IMR-90 (cell line): Measurements from ENCODE around the gene FBH1. TPM values are rescaled to one million over a fixed set of nuclear protein-coding genes. Genes with fewer than 3 reads are reported as not detected.

Experiments
- ATAC-seq: fragments of 200-7000 bp; cut with Tn5 transposase; 2 replicates; pipeline ENCODE4 v1.9.1; 2020; ENCODE audit warnings: low read depth, mild to moderate bottlenecking, moderate library complexity
- BruUV-seq: library from RNA; stranded (reverse); fragments of 400-500 nt; replicated peaks from 2 replicates; lab custom pipeline; 2021; lab: Mats Ljungman, UMichigan
- CTCF ChIA-PET: fragments of 300-600 bp; formaldehyde crosslinking; extraction: SDS; loops from one replicate; lab custom pipeline; 2021; ENCODE audit warnings: antibody characterized with exemption; lab: Yijun Ruan, JAX
- POLR2A ChIA-PET: fragments of 300-600 bp; sonication (Branson Sonifier 250); formaldehyde crosslinking; loops from one replicate; lab custom pipeline; 2022; ENCODE audit warnings: antibody characterized with exemption; ENCODE audit not compliant: unreplicated experiment; lab: Charles Lee
- DNase-seq: peaks from one replicate; pipeline ENCODE4 v3.0.0; 2013
- H2AFZ ChIP-seq: replicated peaks from 2 replicates; pipeline ENCODE3; 2013; ENCODE audit warnings: low read length, mild to moderate bottlenecking; ENCODE audit not compliant: poor library complexity
- H2AK5ac ChIP-seq: 2 replicates; pipeline ENCODE4 v1.6.1; 2013; ENCODE audit warnings: low read depth, low read length, inconsistent platforms
- H2AK9ac ChIP-seq: replicated peaks from 2 replicates; pipeline ENCODE3; 2013; ENCODE audit warnings: mild to moderate bottlenecking, low read depth, low read length, moderate library complexity; ENCODE audit not compliant: poor library complexity
- H2BK120ac ChIP-seq: 2 replicates; pipeline ENCODE4 v1.6.1; 2013; ENCODE audit warnings: low read depth, low read length, inconsistent platforms
- H2BK15ac ChIP-seq: 3 replicates; pipeline ENCODE4 v1.6.1; 2013; ENCODE audit warnings: low read depth, low read length, inconsistent platforms
- H2BK20ac ChIP-seq: 2 replicates; pipeline ENCODE4 v1.6.1; 2013; ENCODE audit warnings: low read depth, mild to moderate bottlenecking, inconsistent platforms, low read length, moderate library complexity
- H2BK5ac ChIP-seq: 2 replicates; pipeline ENCODE4 v1.6.1; 2013; ENCODE audit warnings: mild to moderate bottlenecking, low read depth, low read length, inconsistent platforms; ENCODE audit not compliant: poor library complexity, severe bottlenecking
- H3K14ac ChIP-seq: replicated peaks from 2 replicates; pipeline ENCODE4 v1.6.1; 2013; ENCODE audit warnings: low read depth, low read length, inconsistent platforms
- H3K18ac ChIP-seq: 2 replicates; pipeline ENCODE4 v1.6.1; 2013; ENCODE audit warnings: low read depth, low read length, control low read depth
- H3K23ac ChIP-seq: 2 replicates; pipeline ENCODE4 v1.6.1; 2013; ENCODE audit warnings: low read depth, low read length, inconsistent platforms
- H3K27ac ChIP-seq: 2 replicates; pipeline ENCODE4 v1.5.1; 2013; ENCODE audit warnings: mild to moderate bottlenecking, control low read depth, low read length; ENCODE audit not compliant: insufficient read depth
- H3K27me3 ChIP-seq: 2 replicates; pipeline ENCODE4 v1.6.1; 2013; ENCODE audit warnings: low read length; ENCODE audit not compliant: control insufficient read depth, insufficient read depth
- H3K36me3 ChIP-seq: 2 replicates; pipeline ENCODE4 v1.6.1; 2013; ENCODE audit warnings: low read length, mixed read lengths; ENCODE audit not compliant: control insufficient read depth, insufficient read depth
- H3K4ac ChIP-seq: 2 replicates; pipeline ENCODE4 v1.6.1; 2013; ENCODE audit warnings: low read depth, low read length, inconsistent platforms
- H3K4me1 ChIP-seq: 2 replicates; pipeline ENCODE4 v1.6.1; 2013; ENCODE audit warnings: low read length, mixed read lengths; ENCODE audit not compliant: control insufficient read depth, insufficient read depth
- H3K4me2 ChIP-seq: 2 replicates; pipeline ENCODE4 v1.6.1; 2013; ENCODE audit warnings: low read depth, mild to moderate bottlenecking, control low read depth, low read length, moderate library complexity
- H3K4me3 ChIP-seq: 2 replicates; pipeline ENCODE4 v1.5.1; 2013; ENCODE audit warnings: low read depth, mild to moderate bottlenecking, control low read depth, low read length, moderate library complexity; ENCODE audit not compliant: insufficient read depth
- H3K56ac ChIP-seq: 2 replicates; pipeline ENCODE4 v1.6.1; 2013; ENCODE audit warnings: low read length, inconsistent platforms; ENCODE audit not compliant: insufficient read depth; ENCODE audit errors: extremely low read depth
- H3K79me1 ChIP-seq, 2 experiments: 2 replicates each; pipeline ENCODE4 v1.6.1; 2013; ENCODE audit warnings: low read length in 2 of 2, inconsistent platforms in 1 of 2, low read depth in 1 of 2
- H3K9ac ChIP-seq: 2 replicates; pipeline ENCODE4 v1.6.1; 2013; ENCODE audit warnings: low read depth, low read length, control low read depth
- H3K9me1 ChIP-seq: 2 replicates; pipeline ENCODE4 v1.6.1; 2013; ENCODE audit warnings: low read length, inconsistent platforms; ENCODE audit not compliant: insufficient read depth
- H3K9me3 ChIP-seq: 2 replicates; pipeline ENCODE4 v1.6.1; 2013; ENCODE audit warnings: low read length; ENCODE audit not compliant: control insufficient read depth, insufficient read depth
- H4K20me1 ChIP-seq: 2 replicates; pipeline ENCODE4 v1.6.1; 2013; ENCODE audit warnings: low read length, inconsistent platforms; ENCODE audit not compliant: insufficient read depth
- H4K5ac ChIP-seq: 2 replicates; pipeline ENCODE4 v1.6.1; 2013; ENCODE audit warnings: mild to moderate bottlenecking, low read depth, low read length, control low read depth
- H4K8ac ChIP-seq, 2 experiments: 2 replicates each; pipeline ENCODE4 v1.6.1; 2013; ENCODE audit warnings: low read depth in 2 of 2, low read length in 2 of 2, control low read depth in 1 of 2, inconsistent platforms in 1 of 2
- H4K91ac ChIP-seq: 2 replicates; pipeline ENCODE4 v1.6.1; 2013; ENCODE audit warnings: low read depth, low read length, inconsistent platforms; ENCODE audit not compliant: insufficient read depth
- CEBPB ChIP-seq: IDR thresholded peaks from 2 replicates; pipeline ENCODE4 v1.6.1; 2012; ENCODE audit warnings: low read depth, low read length, improper control_type of control experiment
- RFX5 ChIP-seq: IDR thresholded peaks from 2 replicates; pipeline ENCODE4 v1.8.0; 2012; ENCODE audit warnings: low read depth, mild to moderate bottlenecking, low read length, moderate library complexity
- WGBS, 2 experiments: methylation state at CpG; one replicate each; pipeline versions ENCODE4 v1.1.5 to v1.1.7; 2013; ENCODE audit warnings: missing lambda C conversion rate in 2 of 2; ENCODE audit not compliant: insufficient read length in 1 of 2; ENCODE audit errors: extremely low coverage in 2 of 2; 5-methylcytosine and 5-hydroxymethylcytosine counted together
- dilution Hi-C: fragments of 300-500 bp; cut with HindIII; formaldehyde crosslinking; loops from one replicate; pipeline ENCODE4 v1.14.3; 2018; ENCODE audit warnings: low sequenced_read_pairs; ENCODE audit not compliant: unreplicated experiment
- in situ Hi-C: fragments of 300-500 bp; cut with MboI; formaldehyde crosslinking; loops from 3 replicates; pipeline ENCODE4 v1.14.3; 2019; ENCODE audit warnings: low sequenced_read_pairs, inconsistent platforms, mixed read lengths
- intact Hi-C: fragments of 100-400 bp; cut with micrococcal nuclease; formaldehyde crosslinking; loops from 2 replicates; pipeline ENCODE4 v1.10.0; 2022
- polyA plus RNA-seq, 3 experiments: library from polyadenylated mRNA; depleted of rRNA; stranded (reverse); fragments of >200 nt; gene quantifications; 2 replicates each; pipeline ENCODE4 v1.2.3, GENCODE V29; 2012; ENCODE audit warnings: low replicate concordance in 1 of 3
- total RNA-seq: library from RNA; depleted of rRNA; stranded (reverse); fragments of >200 nt; gene quantifications from 2 replicates; pipeline ENCODE4 v1.2.3, GENCODE V29; 2012
- TF ChIP-seq, protein P1 (sequence below): conservative IDR thresholded peaks from 2 replicates; pipeline ENCODE4 v1.5.1; 2012; ENCODE audit warnings: mild to moderate bottlenecking, low read depth, low read length, improper control_type of control experiment

The FBH1 gene
- total and polyA plus RNA-seq, 2 of the 4 experiments (the other 2 are of a cell fraction): 59.3 to 72.2 TPM

GRCh38 chr10:5932345-5932744 is 42.3 kb downstream of the FBH1 start:
- DNase-seq (no peak), ATAC-seq (no peak)
- Histone ChIP-seq H3K9me1 (no peaks in the 10 kb centered on the region), H4K91ac (no peak overlapping the region), H3K9ac (no peak overlapping the region), H3K4ac (no peak overlapping the region), H2BK15ac (no peak overlapping the region), H2BK5ac (no peak overlapping the region), H4K20me1 (no peaks in the 10 kb centered on the region; the same call in 1 of the 2 replicates), H2AK5ac (no peak overlapping the region), H3K14ac (no peak overlapping the region), H3K23ac (no peak overlapping the region), H2BK20ac (no peak overlapping the region), H3K4me1 (peaks cover 7% of the 10 kb centered on the region), H3K18ac (no peak overlapping the region), H3K27me3 (no peaks in the 10 kb centered on the region), H3K36me3 (peaks cover 63% of the 10 kb centered on the region), H2AK9ac (no peak overlapping the region), H2BK120ac (no peak overlapping the region), H3K56ac (no peak overlapping the region), H4K8ac (no peak overlapping the region), H3K79me1 (peaks cover 14 to 29% of the 10 kb centered on the region in 2 experiments), H4K5ac (no peak overlapping the region), H3K4me3 (no peak overlapping the region), H3K27ac (no peak overlapping the region), H3K4me2 (no peak overlapping the region), H2AFZ (no peak overlapping the region), H3K9me3 (no peaks in the 10 kb centered on the region)
- dilution Hi-C loops: no loop called here
- BruUV-seq: no TSS peak
- ChIA-PET CTCF (no interaction called here), POLR2A (no interaction called here)
- WGBS, 2 experiments: 97% methylated on average over 4 of the region's 5 CpGs; no CpG with 5 or more reads in 1 of the 2 experiments
- intact Hi-C loops: no loop called here
- peak; percentile 63 for TF ChIP-seq CEBPB
- TF ChIP-seq, protein P1, sequence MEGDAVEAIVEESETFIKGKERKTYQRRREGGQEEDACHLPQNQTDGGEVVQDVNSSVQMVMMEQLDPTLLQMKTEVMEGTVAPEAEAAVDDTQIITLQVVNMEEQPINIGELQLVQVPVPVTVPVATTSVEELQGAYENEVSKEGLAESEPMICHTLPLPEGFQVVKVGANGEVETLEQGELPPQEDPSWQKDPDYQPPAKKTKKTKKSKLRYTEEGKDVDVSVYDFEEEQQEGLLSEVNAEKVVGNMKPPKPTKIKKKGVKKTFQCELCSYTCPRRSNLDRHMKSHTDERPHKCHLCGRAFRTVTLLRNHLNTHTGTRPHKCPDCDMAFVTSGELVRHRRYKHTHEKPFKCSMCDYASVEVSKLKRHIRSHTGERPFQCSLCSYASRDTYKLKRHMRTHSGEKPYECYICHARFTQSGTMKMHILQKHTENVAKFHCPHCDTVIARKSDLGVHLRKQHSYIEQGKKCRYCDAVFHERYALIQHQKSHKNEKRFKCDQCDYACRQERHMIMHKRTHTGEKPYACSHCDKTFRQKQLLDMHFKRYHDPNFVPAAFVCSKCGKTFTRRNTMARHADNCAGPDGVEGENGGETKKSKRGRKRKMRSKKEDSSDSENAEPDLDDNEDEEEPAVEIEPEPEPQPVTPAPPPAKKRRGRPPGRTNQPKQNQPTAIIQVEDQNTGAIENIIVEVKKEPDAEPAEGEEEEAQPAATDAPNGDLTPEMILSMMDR: no peak
- no peak for TF ChIP-seq RFX5
- in situ Hi-C loops: no loop called here
